ENCODE data around the gene SEMA3A. TPM values are rescaled to one million over a fixed set of nuclear protein-coding genes. Genes with fewer than 3 reads are reported as not detected.

Gene SEMA3A
- total and polyA plus RNA-seq, 2 of the 4 experiments (the other 2 are of a cell fraction), result 31.2 to 213 TPM

DNA sequence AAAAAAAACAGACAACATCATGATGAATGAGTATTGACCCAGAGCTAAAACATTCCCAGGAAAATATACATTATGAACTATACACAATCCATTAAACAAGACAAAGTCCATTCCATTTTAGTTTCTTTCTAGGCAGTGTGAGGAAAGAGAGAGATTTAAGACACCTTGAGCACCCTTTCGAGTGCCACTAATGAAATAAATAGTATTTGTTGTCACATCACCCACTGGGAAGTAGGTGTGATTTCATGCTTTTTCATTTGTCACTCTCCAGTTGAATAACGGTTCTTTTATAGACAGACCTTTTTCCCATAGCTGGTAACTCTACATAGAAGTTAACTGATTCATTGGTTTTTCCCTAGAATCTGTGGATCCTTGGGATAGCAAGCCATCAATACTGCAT lies 29.9 kb upstream of the SEMA3A start:
- TF ChIP-seq CHD1 (IDR thresholded peaks at IDR 0.05; ENCODE audit: low read depth, low read length) (no peak), MXI1 (IDR thresholded peaks at IDR 0.05; ENCODE audit: borderline replicate concordance, low read depth, low read length) (no peak), RAD21 (IDR thresholded peaks at IDR 0.05; ENCODE audit: low read length) (no peak), MAFK (IDR thresholded peaks at IDR 0.05; ENCODE audit: low read depth, low read length) (no peak), RCOR1 (IDR thresholded peaks at IDR 0.05; ENCODE audit: insufficient replicate concordance, low read length) (no peak), NFE2L2 (IDR thresholded peaks at IDR 0.05; ENCODE audit: low read depth, low read length) (no peak), BHLHE40 (IDR thresholded peaks at IDR 0.05; ENCODE audit: low read depth, low read length) (no peak)
- TF ChIP-seq, protein P1, sequence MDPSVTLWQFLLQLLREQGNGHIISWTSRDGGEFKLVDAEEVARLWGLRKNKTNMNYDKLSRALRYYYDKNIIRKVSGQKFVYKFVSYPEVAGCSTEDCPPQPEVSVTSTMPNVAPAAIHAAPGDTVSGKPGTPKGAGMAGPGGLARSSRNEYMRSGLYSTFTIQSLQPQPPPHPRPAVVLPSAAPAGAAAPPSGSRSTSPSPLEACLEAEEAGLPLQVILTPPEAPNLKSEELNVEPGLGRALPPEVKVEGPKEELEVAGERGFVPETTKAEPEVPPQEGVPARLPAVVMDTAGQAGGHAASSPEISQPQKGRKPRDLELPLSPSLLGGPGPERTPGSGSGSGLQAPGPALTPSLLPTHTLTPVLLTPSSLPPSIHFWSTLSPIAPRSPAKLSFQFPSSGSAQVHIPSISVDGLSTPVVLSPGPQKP (IDR thresholded peaks at IDR 0.05; ENCODE audit: borderline replicate concordance, low read depth, low read length), result no peak
- no peaks in the 10 kb centered on the region for H4K20me1 ChIP-seq (ENCODE audit: insufficient read depth, low read length)
- H3K9me3 ChIP-seq (ENCODE audit: control insufficient read depth, insufficient read depth, low read length), result peaks cover 3% of the 10 kb centered on the region; the same call in 1 of the 2 replicates
- no peak overlapping the region for H4K91ac ChIP-seq (ENCODE audit: insufficient read depth, low read depth, low read length)
- no peak overlapping the region for H3K18ac ChIP-seq (ENCODE audit: low read depth, low read length)
- BruUV-seq (replicated peaks), result no TSS peak
- H3K14ac ChIP-seq (replicated peaks; ENCODE audit: low read depth, low read length), result no peak overlapping the region
- H3K9ac ChIP-seq (ENCODE audit: low read depth, low read length), result no peak overlapping the region
- H3K27me3 ChIP-seq (ENCODE audit: control insufficient read depth, insufficient read depth, low read length), result no peaks in the 10 kb centered on the region
- DNase-seq (no peak), ATAC-seq (ENCODE audit: low read depth) (no peak)
- no peaks in the 10 kb centered on the region for H3K36me3 ChIP-seq (ENCODE audit: control insufficient read depth, insufficient read depth, low read length)
- H4K8ac ChIP-seq (ENCODE audit: low read depth in 2 of 2, low read length in 2 of 2), result no peak overlapping the region
- H2BK20ac ChIP-seq (ENCODE audit: low read depth, low read length), result no peak overlapping the region
- intact Hi-C loops (cut with micrococcal nuclease) (no loop called here), dilution Hi-C loops (cut with HindIII; ENCODE audit: low sequenced_read_pairs, unreplicated experiment) (no loop called here), in situ Hi-C loops (cut with MboI; ENCODE audit: low sequenced_read_pairs) (no loop called here)
- H3K4me2 ChIP-seq (ENCODE audit: low read depth, low read length), result no peak overlapping the region
- H3K79me1 ChIP-seq (ENCODE audit: low read depth in 1 of 2, low read length in 2 of 2), result no peaks in the 10 kb centered on the region
- no peaks in the 10 kb centered on the region for H3K4me1 ChIP-seq (ENCODE audit: control insufficient read depth, insufficient read depth, low read length)
- H3K56ac ChIP-seq (ENCODE audit: extremely low read depth, insufficient read depth, low read length), result no peak overlapping the region
- H4K5ac ChIP-seq (ENCODE audit: low read depth, low read length), result no peak overlapping the region
- no peak overlapping the region for H3K23ac ChIP-seq (ENCODE audit: low read depth, low read length)
- ChIA-PET POLR2A (ENCODE audit: unreplicated experiment) (no interaction called here), CTCF (no interaction called here)
- H3K27ac ChIP-seq (ENCODE audit: insufficient read depth, low read length), result no peak overlapping the region
- H2BK15ac ChIP-seq (ENCODE audit: low read depth, low read length), result no peak overlapping the region
- H2AK9ac ChIP-seq (replicated peaks; ENCODE audit: low read depth, low read length, poor library complexity), result no peak overlapping the region
- no CpG with 5 or more reads among the region's 2 CpGs for WGBS, 2 experiments (ENCODE audit: extremely low coverage in 2 of 2, insufficient read length in 1 of 2)
- no peak overlapping the region for H2AFZ ChIP-seq (replicated peaks; ENCODE audit: low read length, poor library complexity)
- H2BK120ac ChIP-seq (ENCODE audit: low read depth, low read length), result no peak overlapping the region
- H3K4me3 ChIP-seq (ENCODE audit: insufficient read depth, low read depth, low read length), result no peak overlapping the region
- no peaks in the 10 kb centered on the region for H3K9me1 ChIP-seq (ENCODE audit: insufficient read depth, low read length)
- no peak overlapping the region for H3K4ac ChIP-seq (ENCODE audit: low read depth, low read length)
- H2BK5ac ChIP-seq (ENCODE audit: low read depth, low read length, poor library complexity, severe bottlenecking), result no peak overlapping the region
- no peak overlapping the region for H2AK5ac ChIP-seq (ENCODE audit: low read depth, low read length)
